GM19438 (cell line): ENCODE data around the gene PRDM15.
"Not testable (repeated sequence)": the region's sequence is repeated elsewhere in the genome, so short reads cannot be mapped to it uniquely, and the experiment has no call there.

Source experiments
- ATAC-seq: cut with Tn5 transposase; IDR thresholded peaks from one replicate; pipeline ENCODE4 v1.9.1; 2021; ENCODE audit warnings: low read depth; ENCODE audit not compliant: unreplicated experiment

Gene PRDM15

DNA sequence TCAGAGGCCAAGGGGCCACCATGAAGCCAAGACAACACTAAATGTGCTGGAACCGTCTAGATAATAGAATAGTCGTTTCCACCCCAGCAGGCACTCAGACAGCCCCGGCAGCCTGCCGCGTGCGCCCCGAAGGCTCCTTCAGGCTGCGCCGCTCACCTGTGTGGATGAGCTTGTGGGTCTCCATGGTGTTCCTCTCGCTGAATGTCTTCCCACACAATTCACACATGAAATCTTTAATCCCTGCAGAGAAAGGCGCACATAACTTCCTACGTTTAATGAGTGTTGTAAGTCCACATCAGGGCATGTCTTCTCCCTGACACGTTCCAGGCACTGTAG is 68.6 kb downstream of the PRDM15 start:
- ATAC-seq: no peak

DNA sequence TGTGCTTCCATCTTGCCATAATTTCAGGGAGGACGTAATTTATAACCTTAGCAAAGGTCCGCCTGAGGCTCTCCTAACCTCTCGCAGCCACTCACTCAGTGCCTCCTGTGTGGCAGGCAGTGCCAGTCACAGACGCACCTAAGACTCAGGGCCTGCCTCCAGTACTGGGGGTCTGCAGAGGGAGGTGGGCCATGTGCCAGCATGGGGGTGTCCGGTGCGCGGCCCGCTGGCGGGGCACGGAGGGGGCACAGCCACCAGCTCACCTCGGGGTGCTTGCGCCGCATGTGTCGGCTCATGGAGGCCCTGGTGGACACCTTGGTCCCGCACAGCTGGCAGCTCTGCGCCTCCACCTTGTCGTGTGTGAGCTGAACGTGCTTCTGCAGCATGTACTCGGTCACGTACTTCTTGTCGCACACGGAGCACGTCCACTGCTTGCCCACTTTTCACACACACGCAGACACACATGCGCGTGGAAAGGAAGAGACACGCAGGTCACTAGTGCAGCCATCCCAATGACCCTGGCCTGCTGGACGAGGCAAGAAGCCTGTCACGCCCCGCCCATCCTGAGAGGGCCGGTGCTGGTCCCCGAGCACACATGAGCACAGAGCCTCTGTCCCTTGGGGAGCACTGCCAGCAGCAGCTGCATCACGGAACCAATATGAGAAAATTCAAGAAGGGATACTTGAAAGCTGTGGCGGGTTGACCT is 69.1 kb downstream of the PRDM15 start:
- ATAC-seq: no peak

DNA sequence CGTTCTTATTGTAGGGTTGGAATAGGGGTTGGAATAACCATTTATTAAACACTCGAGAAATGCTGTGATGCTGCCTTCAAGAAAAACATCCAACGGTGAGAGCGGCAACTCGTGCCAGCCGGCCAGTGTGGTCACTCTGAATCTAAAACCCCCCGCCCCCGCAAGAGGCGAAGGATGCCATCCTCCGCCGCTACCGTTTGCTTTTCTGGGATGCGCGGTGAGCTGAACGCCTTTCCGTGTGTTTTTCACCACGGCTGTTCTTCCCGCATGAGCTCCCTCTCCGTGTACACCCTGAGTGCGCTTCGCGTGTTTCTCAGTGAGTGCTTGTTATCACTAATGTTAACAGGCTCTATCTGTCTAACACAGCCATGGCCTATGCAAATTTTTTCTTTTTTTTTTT is 70.3 kb downstream of the PRDM15 start:
- ATAC-seq: no peak

DNA sequence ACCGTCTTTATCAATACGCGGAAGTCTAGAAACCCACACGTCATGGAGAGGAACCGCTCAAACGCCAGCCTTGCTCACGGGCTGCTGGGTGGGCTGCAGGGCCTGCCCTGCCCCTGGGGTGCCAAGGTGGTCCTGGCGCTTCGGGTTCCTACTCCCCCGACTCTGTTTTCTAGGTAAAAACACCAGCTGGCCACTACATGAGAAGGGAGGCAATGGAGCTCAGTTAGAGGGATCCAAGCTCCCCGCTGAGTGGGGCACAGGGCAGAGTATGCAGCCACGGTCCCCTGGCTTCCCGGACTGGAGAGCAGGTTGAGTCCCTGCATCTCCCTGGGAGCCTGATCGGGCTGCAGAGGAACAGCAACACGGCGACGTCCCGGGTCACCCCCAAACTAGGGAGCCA is 71.0 kb downstream of the PRDM15 start:
- ATAC-seq: no peak

DNA sequence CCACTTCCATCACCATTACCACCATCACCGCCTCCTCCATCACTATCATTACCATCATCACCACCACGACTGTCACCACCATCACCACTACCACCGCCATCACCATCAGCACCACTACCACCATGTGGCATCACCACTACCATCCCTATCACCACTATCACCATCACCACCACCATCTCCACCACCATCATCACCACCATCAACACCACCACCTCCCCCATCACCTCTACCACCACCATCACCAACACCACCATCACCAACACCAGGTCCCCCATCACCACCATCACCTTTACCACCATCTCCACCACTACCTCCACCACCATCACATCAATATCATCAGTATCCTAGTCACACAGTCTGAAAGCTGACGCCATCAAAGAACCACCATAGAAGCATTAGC is 72.4 kb downstream of the PRDM15 start:
- no peak for ATAC-seq

DNA sequence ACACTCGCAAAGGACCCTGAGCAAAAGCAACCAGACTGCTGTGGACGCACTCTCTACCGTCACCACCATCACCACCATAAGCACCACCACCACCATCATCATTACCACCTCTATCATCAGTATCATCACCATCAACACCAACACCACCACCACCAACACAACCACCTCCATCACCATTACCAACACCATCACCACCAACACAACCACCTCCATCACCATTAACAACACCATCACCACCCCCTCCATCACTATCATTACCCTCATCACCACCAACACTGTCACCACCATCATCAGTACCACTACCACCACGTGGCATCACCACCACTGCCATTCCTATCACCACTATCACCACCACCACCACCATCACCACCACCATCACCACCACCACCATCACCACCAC is 73.5 kb downstream of the PRDM15 start:
- no peak for ATAC-seq

DNA sequence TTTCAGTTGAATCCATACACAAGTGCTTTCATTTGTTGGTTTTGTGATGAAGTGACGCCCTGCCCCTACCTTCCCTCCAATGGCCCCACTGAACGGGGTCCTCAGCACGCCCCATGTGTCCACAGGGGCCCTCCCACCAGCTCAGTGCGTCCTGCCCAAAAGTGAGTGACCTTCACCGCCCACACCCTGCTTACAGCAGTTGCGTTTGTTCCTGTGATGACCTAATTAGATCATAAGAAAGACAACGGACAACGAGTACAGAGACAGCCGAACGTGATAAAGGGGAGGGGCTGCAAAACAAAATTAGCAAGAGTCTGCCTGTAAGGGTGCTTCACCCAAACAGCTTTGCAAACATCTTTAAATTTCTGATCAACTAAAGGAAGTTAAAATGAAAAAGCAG is 74.1 kb downstream of the PRDM15 start:
- no peak for ATAC-seq

DNA sequence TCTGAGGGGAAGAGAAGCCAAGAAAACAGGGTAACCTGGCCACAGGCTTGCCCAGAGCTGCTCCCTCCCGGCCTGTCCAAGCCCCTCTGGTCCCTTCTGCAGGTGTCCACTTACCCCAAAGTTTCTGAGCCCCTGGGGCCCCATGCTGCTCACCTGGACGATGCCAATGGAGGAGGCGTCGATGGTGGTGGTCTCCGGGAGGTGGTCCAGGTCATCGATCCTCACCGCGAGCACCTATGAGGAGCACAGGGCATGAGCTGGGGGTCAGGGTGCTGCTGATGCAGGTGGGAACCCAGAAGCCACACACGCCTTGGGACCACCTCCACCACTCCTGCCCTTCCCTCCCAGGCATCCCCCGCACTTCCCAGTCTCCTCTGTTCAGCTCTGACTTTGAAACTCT is 74.8 kb downstream of the PRDM15 start:
- ATAC-seq: no peak

DNA sequence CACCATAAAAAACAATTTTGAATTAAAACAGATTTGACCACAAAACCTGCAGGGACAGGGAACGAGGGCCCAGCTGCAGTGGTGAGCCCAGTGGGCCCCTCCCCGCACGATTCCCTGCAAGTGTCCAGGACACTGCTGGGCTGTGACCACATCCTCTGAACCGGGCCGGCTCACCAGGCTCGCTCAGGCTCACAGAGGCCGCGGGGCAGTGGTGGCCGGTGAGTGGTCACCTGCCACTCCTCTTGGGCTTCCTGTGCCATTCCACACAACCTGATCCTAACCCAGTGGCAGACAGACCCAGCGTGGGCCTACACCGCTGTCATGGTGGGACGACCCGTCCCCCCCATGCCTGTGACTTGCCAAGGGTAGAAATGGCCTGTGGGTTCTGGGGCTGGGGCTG is 75.8 kb downstream of the PRDM15 start:
- no peak for ATAC-seq

DNA sequence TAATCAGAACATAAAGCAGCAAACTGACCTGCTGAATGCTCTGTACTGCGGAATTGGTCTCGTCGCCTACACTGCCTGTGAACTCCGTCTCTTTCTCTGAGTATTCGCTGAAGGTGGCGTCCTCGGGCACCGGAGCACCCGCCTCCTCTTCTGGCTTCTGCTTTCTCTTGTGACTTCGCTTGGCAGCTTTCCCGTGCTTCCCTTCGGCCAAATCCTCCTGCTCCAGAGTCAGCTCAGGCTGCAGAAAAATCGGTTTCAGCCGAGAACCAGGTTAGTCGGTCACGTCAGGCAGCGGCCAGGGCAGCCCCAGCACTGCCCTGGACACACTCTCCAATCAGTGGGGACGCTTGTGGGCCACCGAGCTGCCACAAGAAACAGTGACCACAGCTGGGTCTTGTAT is 76.5 kb downstream of the PRDM15 start:
- ATAC-seq: no peak

DNA sequence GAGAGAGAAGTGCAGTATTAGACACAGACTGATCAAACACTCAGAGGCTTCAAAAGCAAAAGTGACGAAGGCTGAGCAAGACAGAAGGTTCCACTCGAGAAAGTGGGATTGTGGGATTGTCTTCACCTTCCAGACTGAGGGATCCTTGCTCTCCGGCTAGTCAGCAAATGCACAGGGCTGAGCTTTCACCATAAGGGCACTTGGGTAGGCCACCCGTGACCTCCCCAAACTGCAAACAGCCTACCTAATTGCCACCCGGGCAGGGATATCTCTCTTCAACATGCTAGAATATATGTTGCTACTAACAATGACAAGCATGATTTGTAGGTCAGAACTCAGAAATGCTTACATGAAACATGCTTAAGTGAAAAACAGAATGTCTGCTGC is 77.0 kb downstream of the PRDM15 start:
- no peak for ATAC-seq

DNA sequence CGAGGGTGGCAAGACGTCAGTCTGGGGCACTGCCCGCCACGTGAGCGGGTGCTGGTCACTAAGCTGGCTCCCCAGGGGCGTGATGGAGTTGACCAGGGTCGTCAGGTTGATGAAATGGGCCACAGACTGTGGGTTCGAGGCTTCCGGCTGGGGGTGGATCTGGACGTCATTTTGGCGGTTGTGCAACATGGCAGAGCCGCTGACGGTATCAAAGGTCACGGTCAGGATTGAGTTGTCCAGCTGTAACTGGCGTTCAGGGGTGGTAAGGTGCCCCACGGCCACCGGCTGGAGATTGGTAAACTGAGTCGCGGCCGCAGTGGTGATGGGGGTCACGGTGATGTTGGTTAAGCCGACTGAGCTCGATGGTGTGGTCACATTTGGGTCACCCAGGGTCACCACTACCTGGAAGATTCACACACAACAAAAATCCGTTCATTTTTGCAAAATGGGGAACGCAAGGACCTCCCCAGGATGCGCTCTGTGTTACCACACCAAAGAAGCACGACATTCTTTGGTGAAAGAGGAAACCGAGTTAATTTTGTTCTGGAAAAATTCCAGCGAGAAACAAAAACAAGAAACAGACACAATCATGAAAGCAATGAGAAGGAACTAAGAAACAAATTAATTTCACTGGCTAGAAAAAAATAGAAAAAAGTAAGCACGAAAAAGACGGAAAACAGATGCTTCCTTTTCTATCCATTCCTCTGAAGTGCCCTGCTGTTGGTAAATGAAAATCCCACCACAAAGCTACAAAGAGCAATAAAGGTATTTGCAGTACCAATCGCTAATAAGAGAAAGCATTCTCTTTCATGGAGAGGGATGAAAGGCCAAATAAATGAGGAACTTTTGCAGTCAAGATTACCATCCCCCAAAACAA is 77.6 kb downstream of the PRDM15 start:
- no peak for ATAC-seq

DNA sequence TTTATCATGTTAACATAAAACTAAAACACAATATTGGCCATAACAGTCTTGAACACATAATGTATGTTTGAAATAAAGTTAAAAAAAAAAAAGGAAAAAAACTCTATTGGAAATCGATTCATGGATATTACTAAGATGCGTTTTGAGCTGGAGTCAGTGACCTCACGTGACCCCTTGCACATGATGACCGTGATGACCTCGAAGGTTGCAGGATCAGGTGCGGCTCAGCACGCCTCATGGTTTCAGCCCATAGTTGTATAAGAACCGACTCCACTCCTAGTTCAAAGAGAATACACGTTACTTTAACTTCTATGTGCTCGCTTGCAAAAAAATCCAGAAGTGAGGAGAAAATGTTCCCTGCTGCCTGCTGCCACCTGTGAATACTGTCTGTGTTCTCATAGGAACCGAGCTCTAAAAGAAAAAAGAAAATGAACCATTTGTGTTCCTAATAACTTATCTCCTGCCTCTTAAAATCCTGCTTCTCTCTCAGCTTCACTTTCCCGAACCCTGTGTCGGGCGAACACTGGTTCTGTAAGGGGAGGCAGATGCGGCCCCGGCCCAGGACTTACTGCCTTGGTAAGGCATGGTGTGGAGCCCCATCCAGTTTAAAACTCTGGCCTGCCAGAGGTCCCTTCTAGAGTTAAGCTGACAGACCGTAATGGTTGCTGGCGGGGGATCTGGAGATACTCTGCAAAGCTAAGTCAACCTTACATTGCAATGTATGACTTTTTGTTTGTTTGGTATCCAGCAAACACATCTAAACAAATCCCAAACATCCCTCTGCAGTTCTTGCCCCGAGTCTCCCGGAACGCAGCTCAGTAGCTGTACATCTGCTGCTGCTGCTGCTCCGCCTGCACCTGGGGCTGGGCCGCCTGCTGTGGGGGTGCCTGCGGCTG is 78.5 kb downstream of the PRDM15 start:
- no peak for ATAC-seq

DNA sequence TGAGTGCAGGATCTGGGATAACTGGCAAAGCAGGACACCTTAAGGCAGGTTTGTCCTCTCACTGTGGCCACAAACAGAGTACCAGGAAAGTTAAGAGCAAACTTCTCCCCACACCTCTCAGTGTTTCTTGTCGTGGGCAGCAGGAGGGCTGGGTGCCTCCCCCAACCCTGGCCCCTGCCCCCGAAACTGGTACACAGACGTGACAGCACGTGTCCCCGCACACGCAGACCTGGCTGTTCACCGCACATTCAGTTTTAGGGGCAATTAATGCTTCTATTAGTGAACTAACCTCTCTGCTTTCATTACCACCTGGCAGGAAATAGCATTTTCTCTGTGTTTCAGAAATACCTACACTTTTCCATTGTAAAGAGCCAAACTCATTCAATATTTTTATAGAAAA is 79.4 kb downstream of the PRDM15 start:
- ATAC-seq: no peak

DNA sequence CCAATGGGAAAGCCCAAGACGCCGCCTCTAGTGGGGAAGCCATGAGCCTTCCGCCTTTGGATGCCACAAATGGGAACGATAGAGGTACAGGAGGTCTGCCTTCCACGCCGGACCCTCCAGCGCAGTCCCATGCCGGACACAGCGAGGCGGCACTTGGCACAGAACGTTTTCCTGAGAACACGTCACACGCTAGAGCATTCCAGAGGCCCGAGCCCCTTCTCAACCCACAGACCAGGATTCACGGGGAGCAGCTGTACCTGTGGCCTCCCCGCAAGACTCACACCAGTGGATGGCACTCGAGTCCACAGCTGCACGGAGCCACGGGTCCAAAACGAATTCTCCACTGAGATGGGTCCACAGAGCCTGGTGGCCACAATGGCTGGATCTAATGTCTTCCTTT is 80.8 kb downstream of the PRDM15 start:
- ATAC-seq: no peak

DNA sequence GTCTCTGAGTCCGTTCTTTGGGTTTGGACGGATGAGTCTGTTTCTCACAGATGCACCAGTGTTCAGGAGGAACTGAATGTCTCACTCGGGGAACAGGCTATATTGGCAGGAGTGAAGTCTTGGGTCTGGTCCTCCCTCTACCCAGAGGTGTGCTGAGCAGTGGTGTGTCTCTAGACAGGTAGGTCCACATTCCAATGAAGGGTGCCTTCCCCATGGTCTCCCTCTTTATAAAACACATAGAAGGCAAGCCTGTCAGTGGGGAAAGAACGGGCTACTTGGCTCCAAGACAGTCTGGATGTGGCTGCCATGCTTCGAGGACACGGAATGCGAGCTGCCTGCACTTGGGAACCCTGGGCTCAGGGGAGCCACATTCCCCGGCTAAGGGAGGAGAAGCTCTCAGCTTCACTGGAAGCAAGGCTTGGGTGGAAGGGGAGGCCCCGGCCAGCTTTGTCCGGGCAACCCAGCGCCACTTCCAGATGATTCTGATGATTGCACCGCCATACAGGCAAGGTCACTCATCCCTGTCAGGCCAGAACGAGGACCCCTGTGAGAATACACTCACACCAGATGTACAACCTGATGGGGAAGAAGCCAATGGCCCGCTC is 82.6 kb downstream of the PRDM15 start:
- ATAC-seq: no peak

DNA sequence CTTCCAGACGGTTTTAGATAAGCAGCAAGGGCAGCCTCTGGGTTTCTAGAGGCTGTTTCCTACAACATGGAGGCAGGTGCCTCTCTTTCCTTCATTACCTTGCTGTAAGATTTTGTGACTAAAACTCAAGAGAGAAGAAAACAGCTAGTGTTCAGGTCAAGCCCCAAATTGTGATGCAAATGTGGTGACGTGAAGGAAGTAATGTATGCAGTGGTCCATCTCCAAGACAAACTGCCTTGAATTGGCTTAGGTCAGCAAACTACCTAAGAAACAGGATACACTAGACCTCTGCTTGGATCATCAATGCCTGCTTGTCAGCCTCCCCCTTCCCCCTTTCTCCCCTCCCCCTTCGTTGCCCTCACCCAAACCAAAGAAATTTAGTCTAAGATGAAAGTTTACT is 83.4 kb downstream of the PRDM15 start:
- ATAC-seq: no peak

DNA sequence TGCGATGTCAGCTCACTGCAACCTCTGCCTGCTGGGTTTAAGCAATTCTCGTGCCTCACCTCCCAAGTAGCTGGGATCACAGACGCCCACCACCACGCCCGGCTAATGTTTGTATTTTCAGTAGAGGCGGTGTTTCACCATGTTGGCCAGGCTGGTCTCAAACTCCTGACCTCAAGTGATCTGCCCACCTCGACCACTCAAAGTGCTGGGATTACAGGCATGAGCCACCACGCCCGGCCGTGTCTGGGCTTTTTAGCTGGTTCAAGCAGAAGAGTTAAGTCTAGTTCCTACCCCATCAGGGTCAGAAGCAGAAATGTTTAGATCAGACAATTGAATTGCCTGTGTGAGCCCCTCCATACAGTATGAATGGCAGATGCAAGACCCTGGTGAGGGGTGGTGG is 84.5 kb downstream of the PRDM15 start:
- ATAC-seq: no peak

DNA sequence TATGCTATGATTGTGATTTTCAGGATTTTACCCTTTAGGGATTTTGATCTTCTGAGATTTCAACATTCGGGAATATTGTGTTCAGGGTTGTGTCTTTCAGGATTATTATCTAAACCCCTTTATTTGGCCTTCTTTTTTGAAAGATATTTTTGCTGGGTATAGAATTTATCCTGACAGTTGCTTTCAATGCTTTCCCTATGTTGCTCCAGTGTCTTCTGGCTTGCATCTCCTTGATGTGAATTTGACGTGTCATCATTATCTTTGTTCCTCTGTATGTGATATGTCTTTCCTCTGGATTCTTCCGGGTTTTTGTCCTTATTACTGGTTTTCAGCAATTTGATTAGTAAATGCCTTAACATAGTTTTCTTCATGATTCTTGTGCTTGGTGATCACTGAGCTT is 86.4 kb downstream of the PRDM15 start:
- ATAC-seq: no peak

DNA sequence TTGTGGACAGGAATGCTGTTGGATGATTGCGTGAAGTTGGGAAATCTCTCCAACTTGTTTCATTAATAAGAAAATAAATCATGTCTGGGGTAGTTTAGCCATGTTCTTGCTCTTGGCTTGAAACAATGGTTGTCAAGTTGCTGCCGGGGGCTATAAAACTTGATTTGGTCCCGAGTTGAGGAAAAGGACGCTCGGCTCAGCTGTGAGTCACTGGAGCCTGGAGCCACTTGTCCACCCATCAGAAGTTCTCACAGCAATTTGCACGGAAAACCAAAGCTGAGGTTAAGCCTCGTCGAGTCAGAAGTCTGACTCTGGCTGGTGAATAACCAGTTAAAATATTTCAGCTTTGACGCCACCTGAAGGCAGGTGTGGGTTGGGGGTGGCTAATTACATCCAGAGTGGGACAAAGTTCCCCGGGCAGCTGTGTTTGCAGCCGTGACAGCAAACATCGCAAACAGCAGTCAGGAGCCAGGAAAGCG is 92.6 kb downstream of the PRDM15 start:
- ATAC-seq: no peak

DNA sequence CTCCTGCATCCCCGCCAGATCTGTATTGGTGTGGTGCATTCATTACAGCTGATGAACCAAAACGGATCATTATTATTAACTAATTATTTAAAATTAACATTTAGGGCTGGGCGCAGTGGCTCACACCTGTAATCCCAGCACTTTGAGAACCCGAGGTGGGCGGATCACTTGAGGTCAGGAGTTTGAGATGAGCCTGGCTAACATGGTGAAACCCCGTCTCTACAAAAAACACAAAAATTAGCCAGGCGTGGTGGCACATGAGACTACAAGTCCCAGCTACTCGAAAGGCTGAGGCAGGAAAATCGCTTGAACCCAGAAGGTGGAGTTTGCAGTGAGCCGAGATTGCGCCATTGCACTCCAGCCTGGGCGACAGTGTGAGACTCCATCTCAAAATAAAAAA is 93.9 kb downstream of the PRDM15 start:
- not testable (repeated sequence) for ATAC-seq
